Liver (tissue), 9 donors: ENCODE data around the gene MAPKAPK2. TPM values are rescaled to one million over a fixed set of nuclear protein-coding genes. Genes with fewer than 3 reads are reported as not detected.

Source experiments
- DNase-seq: peaks from one replicate; pipeline ENCODE4 v3.0.0-alpha.2; 2017; ENCODE audit warnings: low spot score
- H3K27ac ChIP-seq, 2 donors: one replicate each; pipeline ENCODE4 v1.7.0; 2013; ENCODE audit warnings: inconsistent platforms in 2 of 2, low read length in 2 of 2, control low read depth in 1 of 2, low read depth in 1 of 2, mild to moderate bottlenecking in 1 of 2
- H3K27me3 ChIP-seq, 4 donors: one replicate each; pipeline versions ENCODE4 v1.6.1 to v1.7.0; 2013; ENCODE audit warnings: low read length in 3 of 4, inconsistent platforms in 1 of 4, mild to moderate bottlenecking in 1 of 4, moderate library complexity in 1 of 4; ENCODE audit not compliant: control insufficient read depth in 4 of 4, insufficient read depth in 4 of 4
- H3K36me3 ChIP-seq, 4 donors: one replicate each; pipeline versions ENCODE4 v1.6.1 to v1.7.0; 2013; ENCODE audit warnings: low read length in 3 of 4, mild to moderate bottlenecking in 3 of 4, low read depth in 1 of 4, moderate library complexity in 1 of 4; ENCODE audit not compliant: control insufficient read depth in 4 of 4, insufficient read depth in 3 of 4
- H3K4me1 ChIP-seq, 4 donors: one replicate each; pipeline versions ENCODE4 v1.6.1 to v1.7.0; 2013; ENCODE audit warnings: low read length in 3 of 4, mild to moderate bottlenecking in 3 of 4, moderate library complexity in 1 of 4; ENCODE audit not compliant: control insufficient read depth in 4 of 4, insufficient read depth in 4 of 4
- H3K4me3 ChIP-seq, 3 donors: one replicate each; pipeline versions ENCODE4 v1.6.1 to v1.7.0; 2013; ENCODE audit warnings: low read length in 3 of 3, control low read depth in 1 of 3, low read depth in 1 of 3, mild to moderate bottlenecking in 1 of 3
- H3K9ac ChIP-seq, 2 donors: one replicate each; pipeline ENCODE4 v1.7.0; 2013; ENCODE audit warnings: low read length in 2 of 2, mild to moderate bottlenecking in 2 of 2, moderate library complexity in 2 of 2, control low read depth in 1 of 2, low read depth in 1 of 2
- H3K9me3 ChIP-seq, 4 donors: one replicate each; pipeline versions ENCODE4 v1.6.1 to v1.7.0; 2013; ENCODE audit warnings: low read length in 3 of 4; ENCODE audit not compliant: control insufficient read depth in 4 of 4
- ATF3 ChIP-seq: IDR thresholded peaks from 2 replicates; pipeline ENCODE4 v1.6.1; 2016; ENCODE audit warnings: antibody characterized with exemption
- CTCF ChIP-seq: fragments of 150-350 bp; IDR thresholded peaks from 2 replicates; pipeline ENCODE4 v1.5.1; 2017; ENCODE audit warnings: improper control_type of control experiment, low read depth, low read length; ENCODE audit not compliant: missing input control
- EGR1 ChIP-seq, 2 donors: IDR thresholded peaks; 2 replicates each; pipeline ENCODE4 v1.6.1; 2016 to 2018; ENCODE audit warnings: antibody characterized with exemption in 2 of 2, low read depth in 2 of 2
- FOXA1 ChIP-seq: IDR thresholded peaks from 2 replicates; pipeline ENCODE4 v1.6.1; 2016; ENCODE audit warnings: antibody characterized with exemption
- FOXA2 ChIP-seq: IDR thresholded peaks from 2 replicates; pipeline ENCODE4 v1.6.1; 2016; ENCODE audit warnings: antibody characterized with exemption
- GABPA ChIP-seq, 2 donors: IDR thresholded peaks in 1 of 2; conservative IDR thresholded peaks in 1 of 2; 2 replicates each; pipeline ENCODE4 v1.6.1; 2016; ENCODE audit warnings: antibody characterized with exemption in 2 of 2, mild to moderate bottlenecking in 1 of 2, moderate library complexity in 1 of 2
- HNF4A ChIP-seq, 2 donors: conservative IDR thresholded peaks; 2 replicates each; pipeline ENCODE4 v1.6.1; 2016; ENCODE audit warnings: antibody characterized with exemption in 2 of 2, mild to moderate bottlenecking in 2 of 2
- HNF4G ChIP-seq: IDR thresholded peaks from 2 replicates; pipeline ENCODE4 v1.6.1; 2016; ENCODE audit warnings: antibody characterized with exemption
- JUND ChIP-seq, 2 donors: IDR thresholded peaks; 2 replicates each; pipeline ENCODE4 v1.6.1; 2016; ENCODE audit warnings: antibody characterized with exemption in 2 of 2
- MAX ChIP-seq: IDR thresholded peaks from 2 replicates; pipeline ENCODE4 v1.6.1; 2016; ENCODE audit warnings: antibody characterized with exemption
- NR2F2 ChIP-seq: IDR thresholded peaks from 2 replicates; pipeline ENCODE4 v1.6.1; 2016; ENCODE audit warnings: antibody characterized with exemption
- RAD21 ChIP-seq, 2 donors: IDR thresholded peaks; 2 replicates each; pipeline ENCODE4 v1.6.1; 2016; ENCODE audit warnings: antibody characterized with exemption in 2 of 2, mild to moderate bottlenecking in 2 of 2
- REST ChIP-seq: IDR thresholded peaks from 2 replicates; pipeline ENCODE4 v1.6.1; 2016; ENCODE audit warnings: antibody characterized with exemption, mild to moderate bottlenecking
- RXRA ChIP-seq, 2 donors: IDR thresholded peaks; 2 replicates each; pipeline ENCODE4 v1.6.1; 2017 to 2018; ENCODE audit warnings: antibody characterized with exemption in 2 of 2, mild to moderate bottlenecking in 1 of 2
- SP1 ChIP-seq: IDR thresholded peaks from 2 replicates; pipeline ENCODE4 v1.6.1; 2018; ENCODE audit warnings: antibody characterized with exemption, mild to moderate bottlenecking
- TAF1 ChIP-seq: conservative IDR thresholded peaks from 2 replicates; pipeline ENCODE4 v1.6.1; 2016; ENCODE audit warnings: antibody characterized with exemption, mild to moderate bottlenecking
- YY1 ChIP-seq: IDR thresholded peaks from 2 replicates; pipeline ENCODE4 v1.6.1; 2016; ENCODE audit warnings: antibody characterized with exemption, mild to moderate bottlenecking
- ZBTB33 ChIP-seq: IDR thresholded peaks from 2 replicates; pipeline ENCODE4 v1.6.1; 2016; ENCODE audit warnings: antibody characterized with exemption
- WGBS: extraction: QIAGEN DNeasy Blood & Tissue Kit; methylation state at CpG from one replicate; pipeline ENCODE4 v1.1.7; 2013; 5-methylcytosine and 5-hydroxymethylcytosine counted together
- polyA plus RNA-seq, 2 donors: library from polyadenylated mRNA; stranded (reverse) in 1 of 2; unstranded in 1 of 2; fragments of 200-250 nt in 1 of 2; fragments of >200 nt in 1 of 2; fragmentation: Nextera tagmentation in 1 of 2; extraction: Ambion mirVana in 1 of 2; gene quantifications; one replicate each; pipeline versions ENCODE4 v1.2.1 to v1.2.3, GENCODE V29; 2013 to 2015
- total RNA-seq, 2 donors: library from RNA; depleted of rRNA; stranded (reverse); fragments of >200 nt; gene quantifications; one replicate each; pipeline ENCODE4 v1.2.3, GENCODE V29; 2014
- donor health status: healthy.
- donor health status: healthy.
- donor health status: healthy.
- donor health status: healthy.
- donor health status: healthy.

MAPKAPK2 gene
- total and polyA plus RNA-seq, 4 donors: 7.5 to 24.5 (median 14.7) TPM

GRCh38 chr1:206722751-206723461 is 38.2 kb downstream of the MAPKAPK2 start:
- H3K9me3 ChIP-seq: no peaks in the 10 kb centered on the region
- peaks cover 17 to 52% (median 38%) of the 10 kb centered on the region in 4 donors for H3K4me1 ChIP-seq
- H3K4me3 ChIP-seq: no peak overlapping the region
- peak overlapping the region; percentile 87 to 96 for H3K27ac ChIP-seq
- TF ChIP-seq GABPA (IDR thresholded peaks at IDR 0.05 in 1 of 2, conservative IDR thresholded peaks at IDR 0.05 in 1 of 2) (no peak), EGR1 (IDR thresholded peaks at IDR 0.05; ENCODE audit: low read depth in 2 of 2) (no peak), MAX (no peak), CTCF (no peak), HNF4G (no peak), YY1 (no peak), ATF3 (no peak), FOXA2 (no peak), SP1 (no peak), HNF4A (conservative IDR thresholded peaks at IDR 0.05) (no peak), NR2F2 (no peak), RAD21 (IDR thresholded peaks at IDR 0.05) (no peak), REST (no peak), JUND (IDR thresholded peaks at IDR 0.05) (no peak), RXRA (IDR thresholded peaks at IDR 0.05) (no peak), TAF1 (no peak), FOXA1 (no peak)
- H3K9ac ChIP-seq: no peak overlapping the region
- WGBS: 88% methylated on average over 17 of the region's 17 CpGs
- no peaks in the 10 kb centered on the region for H3K36me3 ChIP-seq
- DNase-seq: no peak
- no peaks in the 10 kb centered on the region for H3K27me3 ChIP-seq

- Histone ChIP-seq H3K36me3 (no peaks in the 10 kb centered on the region), H3K4me1 (peaks cover 17 to 52% (median 38%) of the 10 kb centered on the region in 4 donors), H3K9ac (no peak overlapping the region), H3K4me3 (no peak overlapping the region), H3K9me3 (no peaks in the 10 kb centered on the region), H3K27me3 (no peaks in the 10 kb centered on the region), H3K27ac (peak overlapping the region; percentile 87 to 96)
- WGBS: 68% methylated on average over 4 of the region's 4 CpGs
- no peak for DNase-seq
- TF ChIP-seq REST: no peak
- no peak for TF ChIP-seq ATF3
- TF ChIP-seq HNF4G: no peak
- no peak for TF ChIP-seq ZBTB33
- no peak for TF ChIP-seq TAF1
- TF ChIP-seq RXRA (IDR thresholded peaks at IDR 0.05): no peak
- TF ChIP-seq MAX: no peak
These were observed 38.7 kb downstream of the MAPKAPK2 start for GRCh38 chr1:206723462-206723804.
